Measurements from ENCODE around the gene KCNN4. TPM values are rescaled to one million over a fixed set of nuclear protein-coding genes. Genes with fewer than 3 reads are reported as not detected.

Gene KCNN4
- total RNA-seq, 3 donors from 2014 or later (not counting 1 experiment from before 2014, with no cell fraction given): 0.72 to 7.1 (median 1.4) TPM

DNA sequence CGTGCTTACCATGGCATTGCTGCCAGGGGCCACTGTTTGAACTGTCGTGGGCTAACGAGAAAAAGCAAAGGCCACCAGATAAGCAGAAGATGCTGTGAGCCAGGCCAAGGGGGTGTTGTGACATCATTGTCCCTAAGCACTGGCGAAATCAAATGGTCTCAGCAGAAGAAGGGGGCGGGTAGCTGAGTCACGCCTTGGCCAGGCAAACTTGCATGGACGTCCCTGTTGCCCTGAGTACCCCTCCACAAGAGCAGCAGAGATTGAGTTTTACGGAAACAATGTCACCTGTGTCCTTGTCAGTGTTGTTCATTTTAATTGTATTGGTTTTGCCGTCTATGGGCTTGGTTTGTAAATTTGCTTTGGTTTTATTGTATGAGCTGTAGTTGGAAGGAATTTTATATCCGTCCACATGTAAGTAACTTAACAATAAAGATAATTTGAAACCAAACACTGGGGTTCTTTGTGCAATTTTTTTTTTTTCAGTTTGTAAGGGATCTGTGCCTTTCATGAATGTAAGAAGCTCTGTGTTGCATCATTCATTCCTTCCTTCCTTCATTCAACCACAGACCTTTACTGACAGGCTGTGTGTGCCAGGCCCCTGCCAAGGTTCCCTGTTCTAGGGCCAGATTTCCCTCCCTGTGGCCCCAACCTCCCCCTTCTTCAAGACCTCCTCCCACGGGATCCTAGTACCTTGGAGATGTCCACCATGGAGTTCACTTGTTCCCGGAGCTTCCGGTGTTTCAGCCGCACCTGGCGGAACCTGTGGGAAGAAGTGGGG is 12.3 kb downstream of the KCNN4 start:
- H3K36me3 Mint-ChIP-seq: no peaks in the 10 kb centered on the region
- no peak overlapping the region for H3K4me3 Mint-ChIP-seq
- H3K27ac ChIP-seq (ENCODE audit: low read length): no peak overlapping the region
- ATAC-seq: no peak
- no peak overlapping the region for H3K4me3 ChIP-seq (ENCODE audit: low read length)
- no peaks in the 10 kb centered on the region for H3K4me1 Mint-ChIP-seq
- 85% methylated on average over 14 of the region's 15 CpGs for WGBS (ENCODE audit: insufficient coverage)
- no peaks in the 10 kb centered on the region for H3K27me3 ChIP-seq (ENCODE audit: control insufficient read depth, insufficient read depth, low read length)
- peaks cover 0 to 4% of the 10 kb centered on the region in 2 donors for H3K27me3 Mint-ChIP-seq (ENCODE audit: low read depth in 2 of 2)
- H3K9me3 ChIP-seq (ENCODE audit: control insufficient read depth, insufficient read depth, low read length): no peaks in the 10 kb centered on the region
- intact Hi-C loops (cut with micrococcal nuclease): no loop called here
- H3K9me3 Mint-ChIP-seq: no peaks in the 10 kb centered on the region
- H3K27ac Mint-ChIP-seq: no peak overlapping the region
- DNase-seq: no peak
- TF ChIP-seq, protein P1, sequence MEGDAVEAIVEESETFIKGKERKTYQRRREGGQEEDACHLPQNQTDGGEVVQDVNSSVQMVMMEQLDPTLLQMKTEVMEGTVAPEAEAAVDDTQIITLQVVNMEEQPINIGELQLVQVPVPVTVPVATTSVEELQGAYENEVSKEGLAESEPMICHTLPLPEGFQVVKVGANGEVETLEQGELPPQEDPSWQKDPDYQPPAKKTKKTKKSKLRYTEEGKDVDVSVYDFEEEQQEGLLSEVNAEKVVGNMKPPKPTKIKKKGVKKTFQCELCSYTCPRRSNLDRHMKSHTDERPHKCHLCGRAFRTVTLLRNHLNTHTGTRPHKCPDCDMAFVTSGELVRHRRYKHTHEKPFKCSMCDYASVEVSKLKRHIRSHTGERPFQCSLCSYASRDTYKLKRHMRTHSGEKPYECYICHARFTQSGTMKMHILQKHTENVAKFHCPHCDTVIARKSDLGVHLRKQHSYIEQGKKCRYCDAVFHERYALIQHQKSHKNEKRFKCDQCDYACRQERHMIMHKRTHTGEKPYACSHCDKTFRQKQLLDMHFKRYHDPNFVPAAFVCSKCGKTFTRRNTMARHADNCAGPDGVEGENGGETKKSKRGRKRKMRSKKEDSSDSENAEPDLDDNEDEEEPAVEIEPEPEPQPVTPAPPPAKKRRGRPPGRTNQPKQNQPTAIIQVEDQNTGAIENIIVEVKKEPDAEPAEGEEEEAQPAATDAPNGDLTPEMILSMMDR (IDR thresholded peaks at IDR 0.05): no peak
- H3K36me3 ChIP-seq (ENCODE audit: control insufficient read depth, insufficient read depth, low read length): no peaks in the 10 kb centered on the region
- peaks cover 34% of the 10 kb centered on the region for H3K4me1 ChIP-seq (ENCODE audit: control insufficient read depth, insufficient read depth, low read length)

DNA sequence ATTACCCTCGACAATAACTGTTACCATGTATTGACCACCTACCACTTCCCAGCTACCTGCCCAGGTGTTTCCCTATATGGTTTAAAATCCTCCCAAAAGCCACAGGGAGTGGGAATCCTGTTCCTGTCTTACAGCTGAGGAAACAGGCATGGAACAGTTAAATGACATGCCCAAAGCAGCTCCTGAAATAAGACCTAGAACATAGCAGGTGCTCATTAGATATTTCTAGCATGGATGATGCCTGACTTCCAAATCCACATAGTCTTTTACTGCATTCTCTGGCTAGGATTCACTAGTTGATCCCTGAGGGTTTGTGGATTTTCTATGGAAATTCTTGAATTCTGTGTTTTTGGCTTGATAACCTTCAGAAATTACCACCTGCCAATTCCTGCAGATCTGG is 13.0 kb downstream of the KCNN4 start:
- Mint-ChIP-seq H3K36me3 (no peaks in the 10 kb centered on the region), H3K9me3 (no peaks in the 10 kb centered on the region), H3K4me1 (no peaks in the 10 kb centered on the region), H3K27me3 (ENCODE audit: low read depth in 2 of 2) (peaks cover 0 to 7% of the 10 kb centered on the region in 2 donors), H3K4me3 (no peak overlapping the region), H3K27ac (no peak overlapping the region)
- Histone ChIP-seq H3K9me3 (ENCODE audit: control insufficient read depth, insufficient read depth, low read length) (no peaks in the 10 kb centered on the region), H3K4me1 (ENCODE audit: control insufficient read depth, insufficient read depth, low read length) (peaks cover 37% of the 10 kb centered on the region), H3K27me3 (ENCODE audit: control insufficient read depth, insufficient read depth, low read length) (no peaks in the 10 kb centered on the region), H3K36me3 (ENCODE audit: control insufficient read depth, insufficient read depth, low read length) (no peaks in the 10 kb centered on the region), H3K4me3 (ENCODE audit: low read length) (no peak overlapping the region), H3K27ac (ENCODE audit: low read length) (no peak overlapping the region)
- intact Hi-C loops (cut with micrococcal nuclease): no loop called here
- DNase-seq (no peak), ATAC-seq (no peak)
- TF ChIP-seq, protein P1 (IDR thresholded peaks at IDR 0.05): no peak
- 36% methylated on average over 1 of the region's 1 CpG for WGBS (ENCODE audit: insufficient coverage)

DNA sequence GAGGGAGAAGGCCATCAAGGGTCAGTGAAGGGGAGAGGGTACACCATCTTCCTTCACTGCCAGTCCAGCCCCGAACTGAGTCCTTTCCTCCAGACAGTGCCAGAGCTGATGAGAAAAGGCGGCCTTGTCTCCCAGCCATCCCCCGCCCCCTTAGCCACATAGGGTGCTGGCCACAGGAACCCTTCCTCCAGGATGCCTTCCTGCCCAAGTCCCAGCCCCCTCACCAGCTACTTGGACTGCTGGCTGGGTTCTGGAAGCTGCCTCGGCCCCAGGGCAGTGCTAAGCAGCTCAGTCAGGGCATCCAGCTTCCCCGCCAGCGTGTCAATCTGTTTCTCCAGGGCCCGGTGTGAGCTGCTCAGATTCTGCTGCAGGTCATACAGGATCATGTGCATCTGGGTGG is 13.5 kb downstream of the KCNN4 start:
- ATAC-seq (no peak), DNase-seq (no peak)
- Mint-ChIP-seq H3K27me3 (ENCODE audit: low read depth in 2 of 2) (peaks cover 0 to 7% of the 10 kb centered on the region in 2 donors), H3K27ac (no peak overlapping the region), H3K9me3 (no peaks in the 10 kb centered on the region), H3K4me1 (no peaks in the 10 kb centered on the region), H3K4me3 (no peak overlapping the region), H3K36me3 (no peaks in the 10 kb centered on the region)
- TF ChIP-seq, protein P1 (IDR thresholded peaks at IDR 0.05): no peak
- H3K27ac ChIP-seq (ENCODE audit: low read length): no peak overlapping the region
- no peaks in the 10 kb centered on the region for H3K9me3 ChIP-seq (ENCODE audit: control insufficient read depth, insufficient read depth, low read length)
- H3K4me3 ChIP-seq (ENCODE audit: low read length): no peak overlapping the region
- peaks cover 37% of the 10 kb centered on the region for H3K4me1 ChIP-seq (ENCODE audit: control insufficient read depth, insufficient read depth, low read length)
- 92% methylated on average over 7 of the region's 7 CpGs for WGBS (ENCODE audit: insufficient coverage)
- no peaks in the 10 kb centered on the region for H3K27me3 ChIP-seq (ENCODE audit: control insufficient read depth, insufficient read depth, low read length)
- H3K36me3 ChIP-seq (ENCODE audit: control insufficient read depth, insufficient read depth, low read length): no peaks in the 10 kb centered on the region
- intact Hi-C loops (cut with micrococcal nuclease): no loop called here

DNA sequence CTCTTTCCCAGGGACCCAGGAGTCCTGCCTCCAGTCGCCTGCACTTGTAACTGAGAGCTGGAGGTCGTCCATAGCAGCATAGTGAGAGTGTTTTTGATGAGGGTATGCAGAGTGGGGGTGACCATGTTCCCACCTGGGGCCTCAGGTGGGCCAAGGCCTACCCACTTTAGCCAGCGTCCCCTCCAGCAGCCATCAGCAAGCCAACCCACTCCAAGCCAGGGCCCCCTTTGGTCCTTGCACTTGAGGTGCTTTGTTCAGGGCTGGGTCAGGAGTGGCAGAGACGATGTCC is 14.1 kb downstream of the KCNN4 start:
- Mint-ChIP-seq H3K4me3 (no peak overlapping the region), H3K9me3 (no peaks in the 10 kb centered on the region), H3K27ac (no peak overlapping the region), H3K36me3 (no peaks in the 10 kb centered on the region), H3K27me3 (ENCODE audit: low read depth in 2 of 2) (peaks cover 0 to 7% of the 10 kb centered on the region in 2 donors), H3K4me1 (no peaks in the 10 kb centered on the region)
- intact Hi-C loops (cut with micrococcal nuclease): no loop called here
- Histone ChIP-seq H3K4me3 (ENCODE audit: low read length) (no peak overlapping the region), H3K27ac (ENCODE audit: low read length) (peak overlapping the region; percentile 83), H3K36me3 (ENCODE audit: control insufficient read depth, insufficient read depth, low read length) (no peaks in the 10 kb centered on the region), H3K27me3 (ENCODE audit: control insufficient read depth, insufficient read depth, low read length) (no peaks in the 10 kb centered on the region), H3K4me1 (ENCODE audit: control insufficient read depth, insufficient read depth, low read length) (peaks cover 37% of the 10 kb centered on the region), H3K9me3 (ENCODE audit: control insufficient read depth, insufficient read depth, low read length) (no peaks in the 10 kb centered on the region)
- TF ChIP-seq, protein P1 (IDR thresholded peaks at IDR 0.05): no peak
- WGBS (ENCODE audit: insufficient coverage): 94% methylated on average over 2 of the region's 4 CpGs
- ATAC-seq (no peak), DNase-seq (no peak)
